DOHH2 (cell line): ENCODE results near the gene DNPH1.

ENCODE experiments used
- H3F3A ChIP-seq: fragments of 200-600 bp; sonication (generic), shearing (Covaris generic); 2 replicates; pipeline ENCODE4 v1.6.0; 2016; ENCODE audit warnings: antibody characterized with exemption, mild to moderate bottlenecking; ENCODE audit not compliant: control insufficient read depth, insufficient read depth
- H3K27ac ChIP-seq: fragments of 200-600 bp; sonication (generic); 2 replicates; pipeline ENCODE4 v1.5.1; 2014; ENCODE audit warnings: low read depth, mild to moderate bottlenecking, low read length, moderate library complexity
- H3K27me3 ChIP-seq: fragments of 200-600 bp; sonication (generic); 2 replicates; pipeline ENCODE4 v1.6.1; 2014; ENCODE audit warnings: mild to moderate bottlenecking, low read length, mixed read lengths; ENCODE audit not compliant: control insufficient read depth
- H3K36me3 ChIP-seq: fragments of 200-600 bp; sonication (generic); 2 replicates; pipeline ENCODE4 v1.6.1; 2014; ENCODE audit warnings: mild to moderate bottlenecking, low read length, moderate library complexity, mixed read lengths; ENCODE audit not compliant: control insufficient read depth
- H3K4me1 ChIP-seq: fragments of 200-600 bp; sonication (generic); 2 replicates; pipeline ENCODE4 v1.6.1; 2014; ENCODE audit warnings: mild to moderate bottlenecking, low read length, mixed read lengths; ENCODE audit not compliant: control insufficient read depth
- H3K4me2 ChIP-seq: fragments of 200-600 bp; sonication (generic); 2 replicates; pipeline ENCODE4 v1.6.0; 2014; ENCODE audit warnings: mild to moderate bottlenecking, low read length, moderate library complexity
- H3K4me3 ChIP-seq: fragments of 200-600 bp; sonication (generic); 2 replicates; pipeline ENCODE4 v1.5.1; 2014; ENCODE audit warnings: mild to moderate bottlenecking, low read length, mixed read lengths
- H3K79me2 ChIP-seq: fragments of 200-600 bp; sonication (generic); 2 replicates; pipeline ENCODE4 v1.6.1; 2014; ENCODE audit warnings: mild to moderate bottlenecking, low read length, mixed read lengths; ENCODE audit not compliant: control insufficient read depth
- H3K9me2 ChIP-seq: fragments of 200-600 bp; sonication (generic); replicated peaks from 2 replicates; pipeline ENCODE4 v1.6.1; 2014; ENCODE audit warnings: mild to moderate bottlenecking, low read length, mixed read lengths; ENCODE audit not compliant: control insufficient read depth
- H3K9me3 ChIP-seq: fragments of 200-600 bp; sonication (generic); 2 replicates; pipeline ENCODE4 v1.6.1; 2014; ENCODE audit warnings: antibody characterized with exemption, low read length, mixed read lengths; ENCODE audit not compliant: control insufficient read depth, insufficient read depth
- H4K20me1 ChIP-seq: fragments of 200-600 bp; sonication (generic); 2 replicates; pipeline ENCODE4 v1.6.0; 2014; ENCODE audit warnings: low read depth, mild to moderate bottlenecking, antibody characterized with exemption, low read length, moderate library complexity; ENCODE audit not compliant: control insufficient read depth, insufficient read depth
- CTCF ChIP-seq: fragments of 200-600 bp; sonication (generic); IDR thresholded peaks from one replicate; pipeline ENCODE4 v1.5.1; 2014; ENCODE audit warnings: antibody characterized with exemption, mild to moderate bottlenecking, low read depth, low read length; ENCODE audit not compliant: poor library complexity, severe bottlenecking
- EZH2phosphoT487 ChIP-seq: fragments of 200-600 bp; sonication (generic); IDR thresholded peaks from 2 replicates; pipeline ENCODE4 v1.6.1; 2017; ENCODE audit warnings: borderline replicate concordance, mild to moderate bottlenecking, antibody characterized with exemption, low read length, moderate library complexity, mixed read lengths

The DNPH1 gene

GRCh38 chr6:43202451-43202850 lies 26.8 kb downstream of the DNPH1 start:
- H3K79me2 ChIP-seq, result no peaks in the 10 kb centered on the region
- H3K27ac ChIP-seq, result no peak overlapping the region
- H3K36me3 ChIP-seq, result peaks cover 20% of the 10 kb centered on the region
- TF ChIP-seq CTCF (no peak), EZH2phosphoT487 (no peak)
- no peaks in the 10 kb centered on the region for H3K9me2 ChIP-seq
- H3K9me3 ChIP-seq, result no peaks in the 10 kb centered on the region
- no peaks in the 10 kb centered on the region for H3F3A ChIP-seq
- H4K20me1 ChIP-seq, result no peaks in the 10 kb centered on the region; the same call in 1 of the 2 replicates
- H3K27me3 ChIP-seq, result no peaks in the 10 kb centered on the region
- no peak overlapping the region for H3K4me3 ChIP-seq
- H3K4me2 ChIP-seq, result no peak overlapping the region
- no peaks in the 10 kb centered on the region for H3K4me1 ChIP-seq

GRCh38 chr6:43200541-43200940 lies 28.7 kb downstream of the DNPH1 start:
- no peaks in the 10 kb centered on the region for H3K79me2 ChIP-seq
- H3K27ac ChIP-seq, result no peak overlapping the region
- no peak overlapping the region for H3K4me2 ChIP-seq
- no peaks in the 10 kb centered on the region for H3F3A ChIP-seq
- H3K9me2 ChIP-seq, result no peaks in the 10 kb centered on the region
- no peaks in the 10 kb centered on the region for H3K4me1 ChIP-seq
- no peaks in the 10 kb centered on the region for H3K27me3 ChIP-seq
- no peak overlapping the region for H3K4me3 ChIP-seq
- TF ChIP-seq EZH2phosphoT487, result no peak
- no peak for TF ChIP-seq CTCF
- H3K9me3 ChIP-seq, result no peaks in the 10 kb centered on the region
- H3K36me3 ChIP-seq, result peaks cover 33% of the 10 kb centered on the region
- H4K20me1 ChIP-seq, result no peaks in the 10 kb centered on the region; the same call in 1 of the 2 replicates

- Histone ChIP-seq H3K9me2 (no peaks in the 10 kb centered on the region), H3K79me2 (no peaks in the 10 kb centered on the region), H3K36me3 (peaks cover 39% of the 10 kb centered on the region), H3F3A (no peaks in the 10 kb centered on the region), H3K27ac (no peak overlapping the region), H3K4me2 (no peak overlapping the region), H3K4me3 (no peak overlapping the region), H3K4me1 (no peaks in the 10 kb centered on the region), H3K27me3 (no peaks in the 10 kb centered on the region), H3K9me3 (no peaks in the 10 kb centered on the region), H4K20me1 (no peaks in the 10 kb centered on the region)
- TF ChIP-seq CTCF, result no peak
- no peak for TF ChIP-seq EZH2phosphoT487
Measured at GRCh38 chr6:43199912-43200311, 29.4 kb downstream of the DNPH1 start.

DNA sequence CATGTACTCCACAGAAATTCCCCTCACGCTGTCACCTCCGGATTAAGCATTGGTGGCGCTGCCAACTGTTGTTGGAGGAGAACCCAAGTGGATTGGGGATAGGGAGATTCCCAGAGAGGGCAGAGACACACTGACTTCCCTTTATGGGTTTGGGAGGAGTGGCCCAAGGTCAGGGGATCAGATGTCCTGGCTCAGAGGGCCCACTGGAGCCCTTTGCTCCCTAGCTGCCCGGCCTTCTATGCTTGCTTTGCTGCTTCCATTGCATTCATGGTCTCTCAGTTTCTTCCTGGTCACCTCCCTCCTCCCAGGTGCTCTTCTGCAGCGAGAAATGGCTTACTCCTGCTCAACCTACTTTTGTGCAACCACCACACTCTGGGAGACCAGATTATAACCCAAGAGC lies 32.9 kb downstream of the DNPH1 start:
- no peaks in the 10 kb centered on the region for H3K9me3 ChIP-seq
- no peaks in the 10 kb centered on the region for H3F3A ChIP-seq
- H3K4me3 ChIP-seq, result no peak overlapping the region
- no peaks in the 10 kb centered on the region for H3K79me2 ChIP-seq
- H3K4me1 ChIP-seq, result no peaks in the 10 kb centered on the region
- H3K27ac ChIP-seq, result no peak overlapping the region
- no peak overlapping the region for H3K4me2 ChIP-seq
- H3K9me2 ChIP-seq, result no peaks in the 10 kb centered on the region
- no peaks in the 10 kb centered on the region for H4K20me1 ChIP-seq
- no peaks in the 10 kb centered on the region for H3K27me3 ChIP-seq
- TF ChIP-seq CTCF, result no peak
- TF ChIP-seq EZH2phosphoT487, result no peak
- H3K36me3 ChIP-seq, result peaks cover 50% of the 10 kb centered on the region
